Kidney epithelial cell (primary cell): Measurements from ENCODE around the gene NDUFS8. TPM values are rescaled to one million over a fixed set of nuclear protein-coding genes. Genes with fewer than 3 reads are reported as not detected.

ENCODE experiments used
- DNase-seq: peaks from one replicate; pipeline ENCODE4 v3.0.0-alpha.2; 2010; ENCODE audit warnings: low read depth
- H3K27me3 ChIP-seq: 2 replicates; pipeline ENCODE4 v1.6.0; 2011; ENCODE audit warnings: low read length; ENCODE audit not compliant: control insufficient read depth, insufficient read depth
- H3K36me3 ChIP-seq: 2 replicates; pipeline ENCODE4 v1.5.1; 2011; ENCODE audit warnings: low read length; ENCODE audit not compliant: control insufficient read depth, insufficient read depth
- H3K4me3 ChIP-seq: 2 replicates; pipeline ENCODE4 v1.5.1; 2011; ENCODE audit warnings: low read depth, mild to moderate bottlenecking, control low read depth, low read length
- CTCF ChIP-seq: IDR thresholded peaks from 2 replicates; pipeline ENCODE4 v1.5.1; 2011; ENCODE audit warnings: mild to moderate bottlenecking, moderate library complexity, low read length, control low read depth, inconsistent platforms; ENCODE audit not compliant: insufficient read depth, poor library complexity, severe bottlenecking
- total RNA-seq: library from RNA; depleted of rRNA; stranded (reverse); fragments of >200 nt; gene quantifications from 2 replicates; pipeline ENCODE4 v1.2.3, GENCODE V29; 2015

Gene NDUFS8
- total RNA-seq, 1 donor from 2014 or later, result 246 TPM

GRCh38 chr11:68061508-68061907 is 31.0 kb downstream of the NDUFS8 start:
- TF ChIP-seq CTCF, result no peak

GRCh38 chr11:68064926-68065325 is 34.4 kb downstream of the NDUFS8 start:
- TF ChIP-seq CTCF, result no peak
- no peak for DNase-seq
- no peaks in the 10 kb centered on the region for H3K27me3 ChIP-seq
- peaks cover 3% of the 10 kb centered on the region for H3K36me3 ChIP-seq
- H3K4me3 ChIP-seq, result no peak overlapping the region

More at GRCh38 chr11:68061508-68061907, 31.0 kb downstream of the NDUFS8 start:
- Histone ChIP-seq H3K4me3 (no peak overlapping the region), H3K36me3 (peaks cover 3% of the 10 kb centered on the region), H3K27me3 (no peaks in the 10 kb centered on the region)
- DNase-seq, result no peak

- no peak for TF ChIP-seq CTCF
- Histone ChIP-seq H3K27me3 (no peaks in the 10 kb centered on the region), H3K4me3 (no peak overlapping the region), H3K36me3 (peaks cover 3% of the 10 kb centered on the region)
- no peak for DNase-seq
Measured at GRCh38 chr11:68065841-68066240, 35.4 kb downstream of the NDUFS8 start.

- no peak overlapping the region for H3K4me3 ChIP-seq
- no peak for DNase-seq
- TF ChIP-seq CTCF, result no peak
Measured at GRCh38 chr11:68066742-68067141, 36.3 kb downstream of the NDUFS8 start.

GRCh38 chr11:68067991-68068390 is 37.5 kb downstream of the NDUFS8 start:
- DNase-seq, result no peak
- Histone ChIP-seq H3K27me3 (no peaks in the 10 kb centered on the region), H3K36me3 (peaks cover 1% of the 10 kb centered on the region), H3K4me3 (no peak overlapping the region)
- TF ChIP-seq CTCF, result no peak

More at GRCh38 chr11:68066742-68067141, 36.3 kb downstream of the NDUFS8 start:
- no peaks in the 10 kb centered on the region for H3K27me3 ChIP-seq
- peaks cover 1% of the 10 kb centered on the region for H3K36me3 ChIP-seq

- DNase-seq, result no peak
- TF ChIP-seq CTCF, result no peak
- H3K4me3 ChIP-seq, result no peak overlapping the region
- H3K36me3 ChIP-seq, result no peaks in the 10 kb centered on the region
- H3K27me3 ChIP-seq, result no peaks in the 10 kb centered on the region
Measured at GRCh38 chr11:68071281-68072048, 41.0 kb downstream of the NDUFS8 start.
